Measurements from ENCODE around the gene MOSMO.

DNA sequence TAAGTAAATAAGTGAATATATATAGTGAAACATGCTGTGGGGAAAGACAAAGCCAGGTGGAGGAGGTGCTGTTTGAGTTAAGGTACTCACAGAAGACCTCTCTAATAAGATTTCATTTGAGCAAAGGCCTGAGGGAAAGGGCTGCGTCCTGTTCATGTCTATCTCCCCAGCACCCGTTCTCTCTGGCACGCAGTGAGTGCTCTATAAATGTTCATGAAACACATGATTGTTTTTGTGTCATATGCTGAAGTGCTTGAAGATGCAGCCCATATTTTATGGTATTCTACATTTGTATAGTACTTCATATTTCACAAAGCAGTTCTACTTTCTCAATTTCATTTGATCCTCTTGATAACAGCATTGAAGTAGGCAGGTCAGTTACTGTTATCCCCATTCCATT is 85.4 kb downstream of the MOSMO start:
- no peak for TF ChIP-seq POLR2A (IDR thresholded peaks at IDR 0.05)
- TF ChIP-seq, protein P1, sequence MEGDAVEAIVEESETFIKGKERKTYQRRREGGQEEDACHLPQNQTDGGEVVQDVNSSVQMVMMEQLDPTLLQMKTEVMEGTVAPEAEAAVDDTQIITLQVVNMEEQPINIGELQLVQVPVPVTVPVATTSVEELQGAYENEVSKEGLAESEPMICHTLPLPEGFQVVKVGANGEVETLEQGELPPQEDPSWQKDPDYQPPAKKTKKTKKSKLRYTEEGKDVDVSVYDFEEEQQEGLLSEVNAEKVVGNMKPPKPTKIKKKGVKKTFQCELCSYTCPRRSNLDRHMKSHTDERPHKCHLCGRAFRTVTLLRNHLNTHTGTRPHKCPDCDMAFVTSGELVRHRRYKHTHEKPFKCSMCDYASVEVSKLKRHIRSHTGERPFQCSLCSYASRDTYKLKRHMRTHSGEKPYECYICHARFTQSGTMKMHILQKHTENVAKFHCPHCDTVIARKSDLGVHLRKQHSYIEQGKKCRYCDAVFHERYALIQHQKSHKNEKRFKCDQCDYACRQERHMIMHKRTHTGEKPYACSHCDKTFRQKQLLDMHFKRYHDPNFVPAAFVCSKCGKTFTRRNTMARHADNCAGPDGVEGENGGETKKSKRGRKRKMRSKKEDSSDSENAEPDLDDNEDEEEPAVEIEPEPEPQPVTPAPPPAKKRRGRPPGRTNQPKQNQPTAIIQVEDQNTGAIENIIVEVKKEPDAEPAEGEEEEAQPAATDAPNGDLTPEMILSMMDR (IDR thresholded peaks at IDR 0.05), result no peak
